Fibroblast of lung (primary cell): ENCODE results near the gene FAM8A1. TPM values are rescaled to one million over a fixed set of nuclear protein-coding genes. Genes with fewer than 3 reads are reported as not detected.
A peak's percentile ranks its signal among the peaks of the same experiment; 100 is the strongest.

Experiments
- DNase-seq, 2 donors: peaks; one replicate each; pipeline versions ENCODE4 v3.0.0 to v3.0.0-alpha.2; 2010; ENCODE audit warnings: low read depth in 2 of 2
- H2AFZ ChIP-seq: 2 replicates; pipeline ENCODE4 v1.5.1; 2012; ENCODE audit warnings: low read length, control low read depth, inconsistent platforms
- H3K27ac ChIP-seq: 2 replicates; pipeline ENCODE4 v1.5.1; 2011; ENCODE audit warnings: low read length, control low read depth; ENCODE audit not compliant: insufficient read depth
- H3K27me3 ChIP-seq: 2 replicates; pipeline ENCODE4 v1.5.1; 2011; ENCODE audit warnings: mild to moderate bottlenecking, low read length; ENCODE audit not compliant: control insufficient read depth, insufficient read depth
- H3K36me3 ChIP-seq: 2 replicates; pipeline ENCODE4 v1.5.1; 2011; ENCODE audit warnings: low read length; ENCODE audit not compliant: control insufficient read depth, insufficient read depth
- H3K4me1 ChIP-seq: 2 replicates; pipeline ENCODE4 v1.5.1; 2011; ENCODE audit warnings: low read length; ENCODE audit not compliant: control insufficient read depth, insufficient read depth; ENCODE audit errors: extremely low read depth
- H3K4me2 ChIP-seq: 2 replicates; pipeline ENCODE4 v1.5.1; 2011; ENCODE audit warnings: low read length, control low read depth; ENCODE audit not compliant: insufficient read depth; ENCODE audit errors: extremely low read depth
- H3K4me3 ChIP-seq, 4 experiments: fragments of 200-600 bp in 1 of 4; sonication (generic) in 1 of 4; replicated peaks in 1 of 4; 2 replicates each; pipeline ENCODE4 v1.5.1; 2011 to 2016; ENCODE audit warnings: low read length in 4 of 4, low read depth in 3 of 4, mild to moderate bottlenecking in 3 of 4, control low read depth in 2 of 4, inconsistent platforms in 1 of 4, mixed read lengths in 1 of 4; ENCODE audit not compliant: insufficient read depth in 1 of 4; ENCODE audit errors: control extremely low read depth in 1 of 4
- H3K79me2 ChIP-seq: 2 replicates; pipeline ENCODE4 v1.5.1; 2012; ENCODE audit warnings: mild to moderate bottlenecking, low read length, inconsistent platforms; ENCODE audit not compliant: control insufficient read depth, insufficient read depth
- H3K9ac ChIP-seq: 2 replicates; pipeline ENCODE4 v1.5.1; 2011; ENCODE audit warnings: mild to moderate bottlenecking, low read length, control low read depth; ENCODE audit not compliant: insufficient read depth
- H3K9me3 ChIP-seq: 2 replicates; pipeline ENCODE4 v1.5.1; 2012; ENCODE audit warnings: low read depth, low read length; ENCODE audit not compliant: control insufficient read depth, insufficient read depth
- H4K20me1 ChIP-seq: 2 replicates; pipeline ENCODE4 v1.5.1; 2011; ENCODE audit warnings: low read length; ENCODE audit not compliant: control insufficient read depth, insufficient read depth; ENCODE audit errors: extremely low read depth
- EZH2 ChIP-seq: IDR thresholded peaks from 2 replicates; pipeline ENCODE4 v1.5.1; 2012; ENCODE audit warnings: low read length, control low read depth, mild to moderate bottlenecking; ENCODE audit errors: missing control alignments
- polyA plus RNA-seq, 2 donors: library from polyadenylated mRNA; depleted of rRNA in 1 of 2; stranded (reverse) in 1 of 2; unstranded in 1 of 2; fragments of >200 nt; gene quantifications; 2 replicates each; pipeline ENCODE4 v1.2.1, GENCODE V29; 2011 to 2012; ENCODE audit warnings: missing spikeins in 1 of 2
- total RNA-seq: library from RNA; depleted of rRNA; stranded (reverse); fragments of >200 nt; gene quantifications from 2 replicates; pipeline ENCODE4 v1.2.1, GENCODE V29; 2014
- TF ChIP-seq, protein P1 (sequence below), 2 donors: IDR thresholded peaks in 1 of 2; conservative IDR thresholded peaks in 1 of 2; 1 replicate in 1 of 2; 2 replicates in 1 of 2; pipeline ENCODE4 v1.5.1; 2011 to 2012; ENCODE audit warnings: low read length in 2 of 2, control low read depth in 1 of 2, inconsistent platforms in 1 of 2, low read depth in 1 of 2, mild to moderate bottlenecking in 1 of 2

FAM8A1 gene
- total and polyA plus RNA-seq, 2 donors (not counting 1 experiment from before 2014, with no cell fraction given), result 19.8 to 28.1 TPM

GRCh38 chr6:17650656-17651309, 50.7 kb downstream of the FAM8A1 start:
- H3K4me3 ChIP-seq, result no peak overlapping the region
- no peaks in the 10 kb centered on the region for H3K27me3 ChIP-seq
- H3K36me3 ChIP-seq, result peaks cover 7% of the 10 kb centered on the region
- H3K4me1 ChIP-seq, result no peaks in the 10 kb centered on the region
- H4K20me1 ChIP-seq, result no peaks in the 10 kb centered on the region
- no peak for DNase-seq
- no peak overlapping the region for H3K27ac ChIP-seq
- H3K9ac ChIP-seq, result no peak overlapping the region
- TF ChIP-seq EZH2, result no peak
- TF ChIP-seq, protein P1, sequence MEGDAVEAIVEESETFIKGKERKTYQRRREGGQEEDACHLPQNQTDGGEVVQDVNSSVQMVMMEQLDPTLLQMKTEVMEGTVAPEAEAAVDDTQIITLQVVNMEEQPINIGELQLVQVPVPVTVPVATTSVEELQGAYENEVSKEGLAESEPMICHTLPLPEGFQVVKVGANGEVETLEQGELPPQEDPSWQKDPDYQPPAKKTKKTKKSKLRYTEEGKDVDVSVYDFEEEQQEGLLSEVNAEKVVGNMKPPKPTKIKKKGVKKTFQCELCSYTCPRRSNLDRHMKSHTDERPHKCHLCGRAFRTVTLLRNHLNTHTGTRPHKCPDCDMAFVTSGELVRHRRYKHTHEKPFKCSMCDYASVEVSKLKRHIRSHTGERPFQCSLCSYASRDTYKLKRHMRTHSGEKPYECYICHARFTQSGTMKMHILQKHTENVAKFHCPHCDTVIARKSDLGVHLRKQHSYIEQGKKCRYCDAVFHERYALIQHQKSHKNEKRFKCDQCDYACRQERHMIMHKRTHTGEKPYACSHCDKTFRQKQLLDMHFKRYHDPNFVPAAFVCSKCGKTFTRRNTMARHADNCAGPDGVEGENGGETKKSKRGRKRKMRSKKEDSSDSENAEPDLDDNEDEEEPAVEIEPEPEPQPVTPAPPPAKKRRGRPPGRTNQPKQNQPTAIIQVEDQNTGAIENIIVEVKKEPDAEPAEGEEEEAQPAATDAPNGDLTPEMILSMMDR (conservative IDR thresholded peaks at IDR 0.05 in 1 of 2, IDR thresholded peaks at IDR 0.05 in 1 of 2; ENCODE audit: low read depth in 1 of 2, low read length in 2 of 2), result no peak
- no peak overlapping the region for H3K4me2 ChIP-seq
- H2AFZ ChIP-seq, result no peak overlapping the region
- H3K79me2 ChIP-seq, result no peaks in the 10 kb centered on the region
- no peaks in the 10 kb centered on the region for H3K9me3 ChIP-seq

DNA sequence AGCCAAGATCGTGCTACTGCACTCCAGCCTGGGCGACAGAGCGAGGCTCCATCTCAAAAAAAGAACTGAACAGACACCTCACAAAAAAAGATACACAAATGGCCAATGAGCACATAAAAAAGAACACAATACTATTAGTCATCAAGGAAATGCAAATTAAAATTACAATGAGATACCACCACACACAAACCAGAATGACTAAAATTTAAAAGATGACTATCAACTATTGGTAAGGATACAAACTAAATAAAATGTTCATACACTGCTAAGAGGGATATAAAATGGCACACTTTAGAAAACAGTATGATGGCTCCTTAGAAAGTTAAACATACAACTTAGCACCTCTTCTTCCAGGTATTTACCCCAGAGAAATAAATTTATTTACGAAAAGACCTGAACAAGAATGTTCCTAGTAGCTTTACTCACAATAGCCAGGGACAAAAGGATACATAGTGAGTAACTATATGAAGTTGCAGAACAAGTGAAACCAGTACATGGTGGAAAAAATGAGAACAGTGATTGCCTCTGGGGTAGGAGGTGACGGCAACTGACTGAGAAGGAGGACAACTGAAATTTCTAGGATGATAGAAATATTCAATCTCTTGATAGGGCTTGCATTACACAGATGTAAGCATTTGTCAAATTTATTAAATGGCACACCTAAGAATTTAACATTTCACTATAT, 53.2 kb downstream of the FAM8A1 start:
- peaks cover 5% of the 10 kb centered on the region for H3K79me2 ChIP-seq

GRCh38 chr6:17656092-17656491, 56.0 kb downstream of the FAM8A1 start:
- Histone ChIP-seq H3K27me3 (no peaks in the 10 kb centered on the region), H3K4me1 (no peaks in the 10 kb centered on the region), H3K27ac (no peak overlapping the region), H3K4me3 (no peak overlapping the region), H3K79me2 (peaks cover 6% of the 10 kb centered on the region), H3K9me3 (no peaks in the 10 kb centered on the region), H3K36me3 (no peaks in the 10 kb centered on the region), H3K9ac (no peak overlapping the region), H4K20me1 (no peaks in the 10 kb centered on the region), H3K4me2 (no peak overlapping the region), H2AFZ (no peak overlapping the region)
- TF ChIP-seq, protein P1 (conservative IDR thresholded peaks at IDR 0.05 in 1 of 2, IDR thresholded peaks at IDR 0.05 in 1 of 2; ENCODE audit: low read depth in 1 of 2, low read length in 2 of 2), result no peak
- TF ChIP-seq EZH2, result no peak
- DNase-seq, result peak in 1 of 2 donors; percentile 29

More for the DNA sequence above, 53.2 kb downstream of the FAM8A1 start:
- Histone ChIP-seq H4K20me1 (no peaks in the 10 kb centered on the region), H2AFZ (no peak overlapping the region), H3K27me3 (no peaks in the 10 kb centered on the region), H3K9ac (no peak overlapping the region), H3K4me1 (no peaks in the 10 kb centered on the region), H3K4me3 (no peak overlapping the region), H3K27ac (no peak overlapping the region), H3K36me3 (peaks cover 2% of the 10 kb centered on the region), H3K9me3 (no peaks in the 10 kb centered on the region), H3K4me2 (no peak overlapping the region)
- DNase-seq, result no peak
- no peak for TF ChIP-seq EZH2
- TF ChIP-seq, protein P1 (conservative IDR thresholded peaks at IDR 0.05 in 1 of 2, IDR thresholded peaks at IDR 0.05 in 1 of 2; ENCODE audit: low read depth in 1 of 2, low read length in 2 of 2), result no peak
